Measurements from ENCODE around the gene OGFR. TPM values are rescaled to one million over a fixed set of nuclear protein-coding genes. Genes with fewer than 3 reads are reported as not detected.

OGFR gene
- total RNA-seq, 1 donor from 2014 or later: 47.2 TPM

DNA sequence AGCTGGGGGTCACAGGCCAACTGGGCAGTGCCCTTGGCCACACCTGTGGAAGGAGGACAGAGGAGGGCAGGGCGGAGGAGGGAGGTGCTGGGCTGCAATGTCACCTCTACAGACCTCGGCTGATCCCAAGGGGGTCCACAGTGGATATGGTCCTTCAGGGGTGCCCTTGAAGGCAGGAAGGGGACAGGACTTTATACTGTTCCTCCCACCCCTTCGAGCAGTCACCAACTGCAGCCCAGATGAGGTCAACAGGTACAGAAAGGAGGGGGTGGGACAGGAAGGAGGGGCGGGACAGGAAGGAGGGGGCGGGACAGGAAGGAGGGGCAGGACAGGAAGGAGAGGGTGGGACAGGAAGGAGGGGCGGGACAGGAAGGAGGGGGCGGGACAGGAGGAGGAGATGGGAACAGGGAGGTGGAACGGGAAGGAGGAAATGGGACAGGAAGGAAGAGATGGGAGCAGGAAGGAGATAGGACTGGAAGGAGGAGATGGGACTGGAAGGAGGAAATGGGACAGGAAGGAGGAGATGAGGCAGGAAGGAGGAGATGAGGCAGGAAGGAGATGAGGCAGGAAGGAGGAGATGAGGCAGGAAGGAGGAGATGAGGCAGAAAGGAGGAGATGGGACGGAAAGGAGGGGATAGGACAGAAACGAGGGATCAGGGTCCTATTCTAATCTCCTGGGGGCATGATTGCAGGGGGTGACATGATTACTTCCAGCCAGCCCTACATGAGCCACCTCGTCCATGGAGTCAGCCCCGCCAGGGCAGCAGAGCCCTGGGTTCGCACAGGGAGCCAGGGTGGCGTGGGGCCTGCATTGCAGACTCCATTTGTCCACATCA is 27.7 kb upstream of the OGFR start:
- Mint-ChIP-seq H3K27me3 (ENCODE audit: unreplicated experiment) (peaks cover 27% of the 10 kb centered on the region), H3K4me3 (ENCODE audit: unreplicated experiment) (no peak overlapping the region), H3K9me3 (ENCODE audit: unreplicated experiment) (no peaks in the 10 kb centered on the region), H3K27ac (ENCODE audit: unreplicated experiment) (no peak overlapping the region), H3K4me1 (ENCODE audit: unreplicated experiment) (peaks cover 4% of the 10 kb centered on the region), H3K36me3 (ENCODE audit: unreplicated experiment) (no peaks in the 10 kb centered on the region)
- no peak for DNase-seq (ENCODE audit: extremely low spot score, unreplicated experiment)
- TF ChIP-seq, protein P1, sequence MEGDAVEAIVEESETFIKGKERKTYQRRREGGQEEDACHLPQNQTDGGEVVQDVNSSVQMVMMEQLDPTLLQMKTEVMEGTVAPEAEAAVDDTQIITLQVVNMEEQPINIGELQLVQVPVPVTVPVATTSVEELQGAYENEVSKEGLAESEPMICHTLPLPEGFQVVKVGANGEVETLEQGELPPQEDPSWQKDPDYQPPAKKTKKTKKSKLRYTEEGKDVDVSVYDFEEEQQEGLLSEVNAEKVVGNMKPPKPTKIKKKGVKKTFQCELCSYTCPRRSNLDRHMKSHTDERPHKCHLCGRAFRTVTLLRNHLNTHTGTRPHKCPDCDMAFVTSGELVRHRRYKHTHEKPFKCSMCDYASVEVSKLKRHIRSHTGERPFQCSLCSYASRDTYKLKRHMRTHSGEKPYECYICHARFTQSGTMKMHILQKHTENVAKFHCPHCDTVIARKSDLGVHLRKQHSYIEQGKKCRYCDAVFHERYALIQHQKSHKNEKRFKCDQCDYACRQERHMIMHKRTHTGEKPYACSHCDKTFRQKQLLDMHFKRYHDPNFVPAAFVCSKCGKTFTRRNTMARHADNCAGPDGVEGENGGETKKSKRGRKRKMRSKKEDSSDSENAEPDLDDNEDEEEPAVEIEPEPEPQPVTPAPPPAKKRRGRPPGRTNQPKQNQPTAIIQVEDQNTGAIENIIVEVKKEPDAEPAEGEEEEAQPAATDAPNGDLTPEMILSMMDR (IDR thresholded peaks at IDR 0.05): no peak

DNA sequence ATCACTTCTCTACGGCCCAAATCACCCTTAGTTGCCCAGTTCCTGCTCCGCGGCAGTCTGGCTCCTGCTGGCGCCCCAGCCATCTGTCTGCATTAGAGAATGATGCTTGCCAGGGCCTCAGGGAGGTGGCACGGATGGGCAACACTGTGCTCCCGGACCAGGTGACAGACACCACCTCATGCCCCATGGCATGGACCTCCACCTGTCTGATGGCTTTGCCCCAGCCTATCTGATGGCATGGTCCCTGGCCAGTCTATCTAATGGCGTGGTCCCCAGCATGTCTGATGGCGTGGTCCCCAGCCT is 27.2 kb upstream of the OGFR start:
- TF ChIP-seq, protein P1 (IDR thresholded peaks at IDR 0.05): no peak
- no peak for DNase-seq (ENCODE audit: extremely low spot score, unreplicated experiment)
- peaks cover 23% of the 10 kb centered on the region for H3K27me3 Mint-ChIP-seq (ENCODE audit: unreplicated experiment)
- H3K9me3 Mint-ChIP-seq (ENCODE audit: unreplicated experiment): no peaks in the 10 kb centered on the region
- H3K27ac Mint-ChIP-seq (ENCODE audit: unreplicated experiment): no peak overlapping the region
- H3K36me3 Mint-ChIP-seq (ENCODE audit: unreplicated experiment): no peaks in the 10 kb centered on the region
- H3K4me3 Mint-ChIP-seq (ENCODE audit: unreplicated experiment): no peak overlapping the region
- H3K4me1 Mint-ChIP-seq (ENCODE audit: unreplicated experiment): peaks cover 4% of the 10 kb centered on the region

DNA sequence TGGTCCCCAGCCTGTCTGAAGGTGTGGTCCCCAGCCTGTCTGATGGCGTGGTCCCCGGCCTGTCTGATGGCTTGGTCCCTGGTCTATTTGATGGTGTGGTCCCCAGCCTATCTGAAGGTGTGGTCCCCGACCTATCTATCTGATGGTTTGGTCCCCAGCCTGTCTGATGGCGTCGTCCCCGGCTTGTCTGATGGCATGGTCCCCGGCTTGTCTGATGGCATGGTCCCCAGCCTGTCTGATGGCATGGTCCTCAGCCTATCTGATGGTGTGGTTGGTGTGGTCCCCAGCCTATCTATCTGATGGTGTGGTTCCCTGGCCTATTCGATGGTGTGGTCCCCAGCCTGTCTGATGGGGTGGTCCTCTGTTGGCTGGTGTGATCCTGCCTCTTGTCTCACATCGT is 26.6 kb upstream of the OGFR start:
- no peak overlapping the region for H3K27ac Mint-ChIP-seq (ENCODE audit: unreplicated experiment)
- H3K4me3 Mint-ChIP-seq (ENCODE audit: unreplicated experiment): no peak overlapping the region
- H3K27me3 Mint-ChIP-seq (ENCODE audit: unreplicated experiment): peaks cover 20% of the 10 kb centered on the region
- H3K36me3 Mint-ChIP-seq (ENCODE audit: unreplicated experiment): no peaks in the 10 kb centered on the region
- peaks cover 4% of the 10 kb centered on the region for H3K4me1 Mint-ChIP-seq (ENCODE audit: unreplicated experiment)
- no peak for DNase-seq (ENCODE audit: extremely low spot score, unreplicated experiment)
- no peaks in the 10 kb centered on the region for H3K9me3 Mint-ChIP-seq (ENCODE audit: unreplicated experiment)
- TF ChIP-seq, protein P1 (IDR thresholded peaks at IDR 0.05): no peak

DNA sequence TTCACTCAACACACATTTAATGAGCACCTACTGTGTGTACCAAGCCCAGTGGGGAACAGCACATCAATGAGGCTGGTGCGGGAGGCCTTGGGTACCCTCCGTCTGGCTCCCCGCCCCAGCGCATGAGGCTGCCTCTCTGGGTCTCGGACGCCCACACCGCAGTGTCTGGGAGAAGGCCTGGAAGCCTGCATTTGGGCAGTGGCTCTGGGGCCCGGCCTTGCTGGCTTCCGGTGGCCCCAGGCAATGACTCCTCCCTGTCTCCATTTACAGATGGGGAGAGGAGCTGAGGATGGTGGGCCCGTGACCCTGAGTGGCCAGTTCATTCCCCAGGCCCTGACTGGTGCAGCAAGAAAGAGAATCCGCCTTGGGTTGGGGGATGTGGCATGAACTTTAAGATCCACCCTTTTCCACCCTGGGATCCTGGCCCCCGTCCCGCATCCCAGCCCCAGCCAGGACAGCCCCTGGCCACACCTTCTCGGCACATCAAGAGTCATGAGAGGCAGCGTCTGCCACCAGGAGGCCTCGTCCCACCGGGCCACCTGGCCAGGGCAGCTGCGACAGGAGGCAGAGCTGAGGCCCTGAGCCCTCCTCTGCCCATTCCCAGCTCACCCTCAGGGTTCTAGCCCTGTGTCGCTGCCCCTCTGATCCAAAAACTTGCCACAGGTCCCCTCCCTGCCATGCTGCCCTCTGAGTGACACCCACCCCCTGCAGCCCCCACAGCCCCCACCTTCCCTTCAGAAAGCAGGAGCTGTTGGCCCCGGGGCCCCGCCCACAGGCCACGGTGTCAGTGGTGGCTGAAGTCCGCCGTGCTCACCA is 25.8 kb upstream of the OGFR start:
- TF ChIP-seq, protein P1 (IDR thresholded peaks at IDR 0.05): no peak
- Mint-ChIP-seq H3K4me3 (ENCODE audit: unreplicated experiment) (no peak overlapping the region), H3K36me3 (ENCODE audit: unreplicated experiment) (no peaks in the 10 kb centered on the region), H3K9me3 (ENCODE audit: unreplicated experiment) (no peaks in the 10 kb centered on the region), H3K4me1 (ENCODE audit: unreplicated experiment) (peaks cover 4% of the 10 kb centered on the region), H3K27ac (ENCODE audit: unreplicated experiment) (no peak overlapping the region), H3K27me3 (ENCODE audit: unreplicated experiment) (peaks cover 14% of the 10 kb centered on the region)
- DNase-seq (ENCODE audit: extremely low spot score, unreplicated experiment): no peak

DNA sequence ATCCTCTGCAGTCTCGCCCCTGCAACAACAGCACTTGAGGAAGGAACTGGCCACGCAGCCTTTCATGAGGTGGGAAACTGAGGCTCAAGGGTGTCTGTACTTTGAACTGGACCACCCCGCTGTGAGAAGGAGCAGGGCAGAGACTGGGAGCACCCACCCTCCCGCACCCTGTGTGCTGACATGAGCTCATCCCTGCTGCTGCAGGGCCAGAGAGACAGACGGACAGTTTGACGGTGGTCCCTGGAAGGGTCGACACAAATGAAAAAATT is 25.3 kb upstream of the OGFR start:
- Mint-ChIP-seq H3K27me3 (ENCODE audit: unreplicated experiment) (peaks cover 10% of the 10 kb centered on the region), H3K4me1 (ENCODE audit: unreplicated experiment) (peaks cover 4% of the 10 kb centered on the region), H3K36me3 (ENCODE audit: unreplicated experiment) (no peaks in the 10 kb centered on the region), H3K27ac (ENCODE audit: unreplicated experiment) (no peak overlapping the region), H3K4me3 (ENCODE audit: unreplicated experiment) (no peak overlapping the region), H3K9me3 (ENCODE audit: unreplicated experiment) (no peaks in the 10 kb centered on the region)
- no peak for DNase-seq (ENCODE audit: extremely low spot score, unreplicated experiment)
- TF ChIP-seq, protein P1 (IDR thresholded peaks at IDR 0.05): no peak
